Endothelial cell (in vitro differentiated cells): ENCODE results near the gene SYNPO2. TPM values are rescaled to one million over a fixed set of nuclear protein-coding genes. Genes with fewer than 3 reads are reported as not detected.
"Not testable (repeated sequence)": the region's sequence is repeated elsewhere in the genome, so short reads cannot be mapped to it uniquely, and the experiment has no call there.

Source experiments
- DNase-seq: peaks from one replicate; pipeline ENCODE4 v3.0.0; 2021; ENCODE audit warnings: low spot score
- H3K27ac Mint-ChIP-seq: one replicate; pipeline ENCODE4 v1.8.0; 2021; ENCODE audit warnings: mixed read lengths, inconsistent platforms; ENCODE audit not compliant: unreplicated experiment
- H3K27me3 Mint-ChIP-seq: one replicate; pipeline ENCODE4 v1.8.0; 2021; ENCODE audit warnings: mild to moderate bottlenecking, moderate library complexity, mixed read lengths, inconsistent platforms; ENCODE audit not compliant: unreplicated experiment
- H3K36me3 Mint-ChIP-seq: one replicate; pipeline ENCODE4 v1.8.0; 2021; ENCODE audit warnings: mild to moderate bottlenecking, low read depth, mixed read lengths, inconsistent platforms; ENCODE audit not compliant: unreplicated experiment
- H3K4me1 Mint-ChIP-seq: one replicate; pipeline ENCODE4 v1.8.0; 2021; ENCODE audit warnings: mild to moderate bottlenecking, mixed read lengths, inconsistent platforms; ENCODE audit not compliant: unreplicated experiment
- H3K4me3 Mint-ChIP-seq: one replicate; pipeline ENCODE4 v1.8.0; 2021; ENCODE audit warnings: mild to moderate bottlenecking, mixed read lengths, inconsistent platforms; ENCODE audit not compliant: unreplicated experiment
- H3K9me3 Mint-ChIP-seq: one replicate; pipeline ENCODE4 v1.8.0; 2021; ENCODE audit warnings: mixed read lengths, inconsistent platforms; ENCODE audit not compliant: unreplicated experiment
- total RNA-seq: library from RNA; stranded (reverse); fragmentation: NEBNext Ultra II Directional; extraction: Animal tissue kit (Norgen Biotek cat#: 25700); gene quantifications from one replicate; pipeline ENCODE4 v1.2.1, GENCODE V29; 2021; ENCODE audit not compliant: unreplicated experiment
- TF ChIP-seq, protein P1 (sequence below): fragments of 200-600 bp; sonication (generic); IDR thresholded peaks from one replicate; pipeline ENCODE4 v1.5.0; 2021; ENCODE audit warnings: antibody characterized with exemption; ENCODE audit not compliant: unreplicated experiment

Gene SYNPO2
- total RNA-seq, 1 donor from 2014 or later = 1.1 TPM

DNA sequence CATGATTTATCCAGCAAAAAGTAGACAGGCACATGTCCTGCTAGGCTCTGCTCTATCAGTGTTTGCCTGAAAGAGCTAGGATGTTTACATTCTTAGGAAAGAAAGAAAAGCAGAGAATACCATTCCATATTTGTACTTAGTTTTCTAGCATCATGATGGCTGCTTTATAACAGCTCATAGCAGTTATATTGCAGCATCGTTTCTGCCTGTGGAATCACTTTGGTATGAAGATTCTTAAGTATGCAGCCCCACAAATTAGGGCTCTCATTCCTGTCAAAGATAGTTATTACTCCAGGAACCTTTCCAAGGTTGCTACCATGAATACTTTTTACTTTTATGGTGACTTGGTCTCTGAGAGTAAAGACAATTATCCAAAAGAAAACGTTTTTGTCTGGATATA lies 128.0 kb downstream of the SYNPO2 start:
- no peaks in the 10 kb centered on the region for H3K9me3 Mint-ChIP-seq
- no peaks in the 10 kb centered on the region for H3K4me1 Mint-ChIP-seq
- no peak for DNase-seq
- H3K36me3 Mint-ChIP-seq = no peaks in the 10 kb centered on the region
- H3K27ac Mint-ChIP-seq = no peak overlapping the region
- TF ChIP-seq, protein P1, sequence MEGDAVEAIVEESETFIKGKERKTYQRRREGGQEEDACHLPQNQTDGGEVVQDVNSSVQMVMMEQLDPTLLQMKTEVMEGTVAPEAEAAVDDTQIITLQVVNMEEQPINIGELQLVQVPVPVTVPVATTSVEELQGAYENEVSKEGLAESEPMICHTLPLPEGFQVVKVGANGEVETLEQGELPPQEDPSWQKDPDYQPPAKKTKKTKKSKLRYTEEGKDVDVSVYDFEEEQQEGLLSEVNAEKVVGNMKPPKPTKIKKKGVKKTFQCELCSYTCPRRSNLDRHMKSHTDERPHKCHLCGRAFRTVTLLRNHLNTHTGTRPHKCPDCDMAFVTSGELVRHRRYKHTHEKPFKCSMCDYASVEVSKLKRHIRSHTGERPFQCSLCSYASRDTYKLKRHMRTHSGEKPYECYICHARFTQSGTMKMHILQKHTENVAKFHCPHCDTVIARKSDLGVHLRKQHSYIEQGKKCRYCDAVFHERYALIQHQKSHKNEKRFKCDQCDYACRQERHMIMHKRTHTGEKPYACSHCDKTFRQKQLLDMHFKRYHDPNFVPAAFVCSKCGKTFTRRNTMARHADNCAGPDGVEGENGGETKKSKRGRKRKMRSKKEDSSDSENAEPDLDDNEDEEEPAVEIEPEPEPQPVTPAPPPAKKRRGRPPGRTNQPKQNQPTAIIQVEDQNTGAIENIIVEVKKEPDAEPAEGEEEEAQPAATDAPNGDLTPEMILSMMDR = no peak
- no peaks in the 10 kb centered on the region for H3K27me3 Mint-ChIP-seq
- no peak overlapping the region for H3K4me3 Mint-ChIP-seq

DNA sequence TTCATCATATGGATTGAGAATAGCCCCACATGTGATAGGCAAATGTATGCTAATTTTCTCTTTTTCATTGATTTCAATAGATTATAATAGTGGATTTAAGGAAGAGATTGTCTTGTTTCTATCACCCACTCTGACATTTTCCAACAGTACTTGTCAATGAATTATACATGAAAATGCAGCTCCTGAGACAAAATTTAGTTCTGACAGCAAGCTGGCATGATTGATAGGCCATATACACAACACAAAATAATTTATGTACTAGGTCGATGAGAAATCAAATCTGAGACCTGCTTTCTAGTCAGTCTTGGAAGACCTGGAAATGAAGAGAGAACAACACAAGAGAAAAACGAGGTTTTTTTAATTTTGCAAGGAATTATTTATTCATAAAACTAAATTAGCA lies 129.0 kb downstream of the SYNPO2 start:
- Mint-ChIP-seq H3K9me3 (no peaks in the 10 kb centered on the region), H3K4me1 (no peaks in the 10 kb centered on the region), H3K27me3 (no peaks in the 10 kb centered on the region), H3K27ac (no peak overlapping the region), H3K4me3 (no peak overlapping the region), H3K36me3 (no peaks in the 10 kb centered on the region)
- TF ChIP-seq, protein P1 = no peak
- DNase-seq = no peak

DNA sequence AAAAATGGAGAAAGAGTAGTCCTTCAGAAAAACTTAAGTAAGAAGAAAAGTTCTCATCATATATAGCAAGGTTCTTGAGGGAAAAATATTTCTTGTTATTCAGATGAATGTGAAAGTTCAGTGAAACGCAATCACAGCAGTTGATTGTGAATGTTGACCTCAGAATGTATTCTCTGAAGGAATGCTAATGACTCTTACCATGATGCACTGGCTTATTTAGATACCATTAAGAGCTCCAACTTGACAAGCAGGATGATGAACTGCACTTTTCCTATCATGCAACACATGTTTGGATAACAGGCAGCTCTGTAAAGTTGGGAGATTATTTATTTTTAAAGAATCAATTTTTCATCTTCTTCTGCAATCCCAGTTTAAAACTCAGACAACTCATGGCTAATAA lies 131.5 kb downstream of the SYNPO2 start:
- DNase-seq = no peak
- TF ChIP-seq, protein P1 = no peak
- H3K4me3 Mint-ChIP-seq = no peak overlapping the region
- H3K4me1 Mint-ChIP-seq = no peaks in the 10 kb centered on the region
- no peaks in the 10 kb centered on the region for H3K36me3 Mint-ChIP-seq
- H3K9me3 Mint-ChIP-seq = no peaks in the 10 kb centered on the region
- peaks cover 1% of the 10 kb centered on the region for H3K27me3 Mint-ChIP-seq
- no peak overlapping the region for H3K27ac Mint-ChIP-seq

DNA sequence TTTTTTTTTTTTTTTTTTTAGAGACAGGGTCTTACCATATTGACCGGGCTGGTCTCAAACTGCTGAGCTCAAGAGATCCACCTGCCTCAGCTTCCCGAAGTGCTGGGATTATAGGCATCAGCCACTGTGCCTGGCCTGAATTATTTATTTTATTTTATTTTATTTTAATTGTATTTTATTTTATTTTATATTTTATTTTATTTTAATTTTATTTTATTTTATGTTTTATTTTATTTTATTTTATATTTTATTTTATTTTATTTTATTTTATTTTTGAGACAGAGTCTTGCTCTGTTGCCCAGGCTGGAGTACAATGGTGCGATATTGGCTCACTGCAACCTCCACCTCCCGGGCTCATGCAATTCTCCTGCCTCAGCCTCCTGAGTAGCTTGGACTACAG lies 133.9 kb downstream of the SYNPO2 start:
- not testable (repeated sequence) for H3K9me3 Mint-ChIP-seq, H3K4me1 Mint-ChIP-seq, H3K27ac Mint-ChIP-seq, H3K4me3 Mint-ChIP-seq, DNase-seq, H3K36me3 Mint-ChIP-seq, H3K27me3 Mint-ChIP-seq

DNA sequence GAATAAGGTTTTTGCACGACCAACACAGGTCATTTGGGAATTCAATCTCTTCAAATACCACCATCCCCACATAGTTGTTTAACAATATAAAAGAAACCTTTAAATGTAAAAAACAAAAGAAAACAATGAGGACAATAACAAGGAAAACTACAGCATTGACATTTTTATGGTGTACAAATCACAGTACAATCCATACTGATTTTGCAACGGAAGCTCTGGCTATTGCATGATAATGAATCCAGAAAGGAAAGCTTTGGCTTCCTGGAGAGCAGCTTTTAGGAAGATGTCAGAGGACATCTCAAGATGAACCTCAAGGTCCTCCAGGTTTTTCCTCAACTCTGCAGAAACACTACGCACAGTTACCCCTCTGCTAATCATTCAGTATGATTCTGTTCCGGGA lies 135.4 kb downstream of the SYNPO2 start:
- H3K4me3 Mint-ChIP-seq = no peak overlapping the region
- H3K4me1 Mint-ChIP-seq = no peaks in the 10 kb centered on the region
- no peak overlapping the region for H3K27ac Mint-ChIP-seq
- DNase-seq = no peak
- H3K36me3 Mint-ChIP-seq = no peaks in the 10 kb centered on the region
- TF ChIP-seq, protein P1 = no peak
- H3K9me3 Mint-ChIP-seq = no peaks in the 10 kb centered on the region
- H3K27me3 Mint-ChIP-seq = peaks cover 1% of the 10 kb centered on the region

DNA sequence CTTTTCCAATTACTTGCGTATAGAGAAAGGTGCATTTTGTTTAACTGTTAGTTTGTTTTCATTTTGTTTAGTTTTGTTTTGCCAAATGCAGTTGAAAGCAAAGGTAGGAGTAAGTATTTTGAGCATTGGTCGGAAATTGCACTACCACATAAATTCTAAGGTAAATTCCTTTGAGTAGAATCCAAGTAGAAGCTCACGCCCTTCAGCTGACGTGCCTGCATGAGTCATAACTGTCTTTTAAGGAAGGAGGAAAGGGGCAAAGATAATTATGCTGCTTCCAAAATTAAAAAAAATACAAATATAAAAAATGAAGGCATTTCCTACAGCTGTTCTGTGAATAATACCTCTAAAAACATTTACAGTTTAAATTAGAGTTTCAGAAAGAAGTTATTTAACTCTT lies 136.8 kb downstream of the SYNPO2 start:
- H3K4me3 Mint-ChIP-seq = no peak overlapping the region
- H3K27me3 Mint-ChIP-seq = peaks cover 5% of the 10 kb centered on the region
- H3K36me3 Mint-ChIP-seq = peaks cover 5% of the 10 kb centered on the region
- no peaks in the 10 kb centered on the region for H3K4me1 Mint-ChIP-seq
- TF ChIP-seq, protein P1 = no peak
- no peak overlapping the region for H3K27ac Mint-ChIP-seq
- DNase-seq = no peak
- H3K9me3 Mint-ChIP-seq = no peaks in the 10 kb centered on the region
